CD4-positive, alpha-beta T cell treated with Interferon gamma for 1 hour (primary cell): ENCODE measurements around the gene SMU1.
"Not testable (repeated sequence)": the region's sequence is repeated elsewhere in the genome, so short reads cannot be mapped to it uniquely, and the experiment has no call there.

Experiments
- DNase-seq: peaks from one replicate; pipeline ENCODE4 v3.0.0-alpha.2; 2020

The SMU1 gene

GRCh38 chr9:33011831-33012230 lies 64.6 kb downstream of the SMU1 start:
- DNase-seq: no peak

GRCh38 chr9:33007755-33008154 lies 68.7 kb downstream of the SMU1 start:
- no peak for DNase-seq

- not testable (repeated sequence) for DNase-seq
Observed at GRCh38 chr9:33005335-33005734, 71.1 kb downstream of the SMU1 start.

GRCh38 chr9:33000682-33001055 lies 75.8 kb downstream of the SMU1 start:
- DNase-seq: peak; percentile 25

- no peak for DNase-seq
Observed at GRCh38 chr9:32992595-32993238, 83.8 kb downstream of the SMU1 start.

GRCh38 chr9:32991897-32992594 lies 84.4 kb downstream of the SMU1 start:
- no peak for DNase-seq
